RPMI8226 (cell line): ENCODE data around the gene PDYN.
A peak's percentile ranks its signal among the peaks of the same experiment; 100 is the strongest.

Experiments used
- DNase-seq: peaks from one replicate; pipeline ENCODE4 v3.0.0-alpha.2; 2015

PDYN gene

GRCh38 chr20:1931830-1932229, 62.0 kb downstream of the PDYN start:
- DNase-seq, result no peak

DNA sequence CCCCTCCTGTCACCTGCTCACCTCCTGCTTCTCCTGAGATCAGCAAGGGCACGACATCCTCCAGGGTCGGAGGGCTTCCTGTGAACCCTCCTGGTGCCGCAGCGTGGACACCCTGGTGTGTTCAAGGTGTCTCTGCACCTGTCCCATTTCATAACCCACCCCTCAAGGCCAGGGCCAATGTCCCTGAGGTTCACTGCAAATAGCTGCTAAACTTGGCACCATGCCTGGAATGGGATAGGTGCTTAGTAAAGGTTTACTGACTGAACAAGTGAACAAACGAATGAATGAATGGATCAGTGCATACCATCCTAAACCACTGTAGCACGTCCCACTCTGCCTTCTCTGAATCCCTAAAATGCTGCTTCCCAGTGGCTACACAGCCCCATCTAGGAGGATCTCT, 63.7 kb downstream of the PDYN start:
- DNase-seq, result peak; percentile 10

DNA sequence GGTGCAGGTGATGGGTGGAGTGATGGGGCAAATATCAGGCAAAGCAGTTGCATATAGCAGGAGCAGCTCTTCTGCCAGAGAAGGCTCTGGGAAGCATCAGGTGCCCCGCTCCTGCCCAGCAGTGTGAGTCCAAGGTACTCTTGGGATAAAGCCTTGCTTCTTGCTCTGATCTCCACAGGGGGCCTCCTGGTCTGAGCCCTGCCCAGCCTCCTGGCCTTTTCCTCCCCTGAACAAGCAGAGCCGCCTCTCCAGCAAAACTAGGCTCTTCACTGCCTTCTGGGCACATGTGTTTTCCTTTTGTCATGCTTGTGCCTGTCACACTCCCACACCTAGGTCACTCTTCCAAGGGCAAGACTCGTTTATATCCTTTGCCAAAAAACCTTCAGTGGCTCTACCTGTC, 64.4 kb downstream of the PDYN start:
- DNase-seq, result no peak

DNA sequence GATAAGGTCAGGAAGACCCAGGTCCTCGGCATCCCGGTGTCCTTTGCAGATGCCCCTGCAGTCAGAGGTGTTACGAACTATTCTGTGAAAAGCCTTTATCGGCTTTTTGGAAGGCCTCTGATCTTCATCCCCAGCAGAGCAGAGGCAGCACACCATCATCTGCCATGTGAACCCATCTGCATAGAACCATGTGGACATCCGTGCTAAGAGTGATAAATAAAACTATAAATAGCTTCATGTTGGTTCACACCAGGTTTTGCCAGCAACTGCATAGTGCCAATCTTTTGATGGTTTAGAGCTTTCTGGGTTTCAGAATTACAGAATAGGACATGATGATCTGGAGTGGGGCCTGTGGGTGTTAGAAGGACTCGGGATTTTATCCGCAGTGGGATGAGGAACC, 65.1 kb downstream of the PDYN start:
- no peak for DNase-seq
